GM12873 (cell line): ENCODE data around the gene XRCC3.

ENCODE experiments used
- CTCF ChIP-seq: IDR thresholded peaks from 2 replicates; pipeline ENCODE4 v1.5.1; 2012; ENCODE audit warnings: low read depth, mild to moderate bottlenecking, moderate library complexity, low read length, control low read depth; ENCODE audit not compliant: insufficient read depth; ENCODE audit errors: missing control alignments

XRCC3 gene

GRCh38 chr14:103735022-103735421 is 19.8 kb upstream of the XRCC3 start:
- no peak for TF ChIP-seq CTCF

- TF ChIP-seq CTCF, result no peak
Observed at GRCh38 chr14:103734081-103734888, 19.0 kb upstream of the XRCC3 start.

- TF ChIP-seq CTCF, result no peak
Observed at GRCh38 chr14:103733651-103734050, 18.4 kb upstream of the XRCC3 start.

- TF ChIP-seq CTCF, result no peak
Observed at GRCh38 chr14:103732868-103733620, 17.8 kb upstream of the XRCC3 start.

GRCh38 chr14:103731916-103732867 is 16.9 kb upstream of the XRCC3 start:
- no peak for TF ChIP-seq CTCF

GRCh38 chr14:103731481-103731880 is 16.2 kb upstream of the XRCC3 start:
- no peak for TF ChIP-seq CTCF

- TF ChIP-seq CTCF, result peak; percentile 28
Observed at GRCh38 chr14:103730490-103731035, 15.3 kb upstream of the XRCC3 start.
